Mesothelial cell of epicardium (in vitro differentiated cells): ENCODE measurements around the gene GPR22. TPM values are rescaled to one million over a fixed set of nuclear protein-coding genes. Genes with fewer than 3 reads are reported as not detected.

Experiments used
- DNase-seq, 2 experiments: peaks; one replicate each; pipeline ENCODE4 v3.0.0; 2021; ENCODE audit warnings: low spot score in 2 of 2; ENCODE audit not compliant: unreplicated experiment in 2 of 2
- H3K27ac Mint-ChIP-seq: 2 replicates; pipeline ENCODE4 v1.8.0; 2021; ENCODE audit warnings: mixed read lengths
- H3K27me3 Mint-ChIP-seq: 2 replicates; pipeline ENCODE4 v1.8.0; 2021; ENCODE audit warnings: low read depth, mixed read lengths
- H3K36me3 Mint-ChIP-seq: 2 replicates; pipeline ENCODE4 v1.8.0; 2021; ENCODE audit warnings: mixed read lengths
- H3K4me1 Mint-ChIP-seq: 2 replicates; pipeline ENCODE4 v1.8.0; 2021; ENCODE audit warnings: mixed read lengths
- H3K4me3 Mint-ChIP-seq: 2 replicates; pipeline ENCODE4 v1.8.0; 2021; ENCODE audit warnings: mild to moderate bottlenecking, moderate library complexity, mixed read lengths
- H3K9me3 Mint-ChIP-seq: 2 replicates; pipeline ENCODE4 v1.8.0; 2021; ENCODE audit warnings: mixed read lengths
- total RNA-seq: library from RNA; stranded (reverse); gene quantifications from 3 replicates; pipeline ENCODE4 v1.2.1, GENCODE V29; 2021
- TF ChIP-seq, protein P1 (sequence below): fragments of 200-600 bp; sonication (generic); IDR thresholded peaks from one replicate; pipeline ENCODE4 v1.5.0; 2021; ENCODE audit warnings: antibody characterized with exemption; ENCODE audit not compliant: unreplicated experiment

Gene GPR22
- total RNA-seq, 1 donor from 2014 or later: not detected

DNA sequence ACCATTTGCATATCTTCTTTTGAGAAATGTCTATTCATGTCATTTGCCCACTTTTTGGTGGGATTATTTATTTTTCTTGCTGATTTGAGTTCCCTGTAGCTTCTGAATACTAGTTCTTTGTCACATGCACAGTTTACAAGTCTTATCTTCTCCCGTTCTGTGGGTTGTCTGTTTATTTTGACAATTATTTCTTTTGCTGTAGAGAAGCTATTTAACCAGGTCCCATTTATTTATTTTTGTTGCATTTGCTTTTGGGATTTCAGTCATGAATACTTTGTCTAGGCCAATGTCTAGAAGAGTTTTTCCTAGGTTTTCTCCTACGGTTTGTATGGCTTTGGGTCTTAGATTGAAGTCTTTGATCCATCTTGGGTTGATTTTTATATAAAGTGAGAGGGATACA is 32.9 kb downstream of the GPR22 start:
- no peak overlapping the region for H3K4me3 Mint-ChIP-seq

DNA sequence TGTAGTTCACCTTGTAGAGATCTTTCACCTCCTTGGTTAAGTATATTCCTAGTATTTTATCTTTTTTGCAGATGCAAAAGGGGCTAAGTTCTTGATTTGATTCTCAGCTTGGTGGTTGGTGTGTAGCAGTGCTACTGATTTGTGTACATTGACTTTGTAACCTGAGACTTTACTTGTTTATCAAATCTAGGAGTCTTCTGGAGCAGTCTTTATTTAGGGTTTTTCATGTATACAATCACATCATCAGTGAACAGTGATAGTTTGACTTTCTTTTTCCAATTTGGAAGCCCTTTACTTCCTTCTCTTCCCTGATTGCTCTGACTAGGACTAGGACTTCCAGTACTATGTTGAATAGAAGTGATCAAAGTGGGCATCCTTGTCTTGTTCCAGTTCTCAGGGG is 33.8 kb downstream of the GPR22 start:
- H3K9me3 Mint-ChIP-seq: peaks cover 21% of the 10 kb centered on the region
- H3K27ac Mint-ChIP-seq: no peak overlapping the region
- H3K36me3 Mint-ChIP-seq: peaks cover 16% of the 10 kb centered on the region
- no peaks in the 10 kb centered on the region for H3K27me3 Mint-ChIP-seq
- TF ChIP-seq, protein P1, sequence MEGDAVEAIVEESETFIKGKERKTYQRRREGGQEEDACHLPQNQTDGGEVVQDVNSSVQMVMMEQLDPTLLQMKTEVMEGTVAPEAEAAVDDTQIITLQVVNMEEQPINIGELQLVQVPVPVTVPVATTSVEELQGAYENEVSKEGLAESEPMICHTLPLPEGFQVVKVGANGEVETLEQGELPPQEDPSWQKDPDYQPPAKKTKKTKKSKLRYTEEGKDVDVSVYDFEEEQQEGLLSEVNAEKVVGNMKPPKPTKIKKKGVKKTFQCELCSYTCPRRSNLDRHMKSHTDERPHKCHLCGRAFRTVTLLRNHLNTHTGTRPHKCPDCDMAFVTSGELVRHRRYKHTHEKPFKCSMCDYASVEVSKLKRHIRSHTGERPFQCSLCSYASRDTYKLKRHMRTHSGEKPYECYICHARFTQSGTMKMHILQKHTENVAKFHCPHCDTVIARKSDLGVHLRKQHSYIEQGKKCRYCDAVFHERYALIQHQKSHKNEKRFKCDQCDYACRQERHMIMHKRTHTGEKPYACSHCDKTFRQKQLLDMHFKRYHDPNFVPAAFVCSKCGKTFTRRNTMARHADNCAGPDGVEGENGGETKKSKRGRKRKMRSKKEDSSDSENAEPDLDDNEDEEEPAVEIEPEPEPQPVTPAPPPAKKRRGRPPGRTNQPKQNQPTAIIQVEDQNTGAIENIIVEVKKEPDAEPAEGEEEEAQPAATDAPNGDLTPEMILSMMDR: no peak
- H3K4me3 Mint-ChIP-seq: no peak overlapping the region
- peaks cover 13% of the 10 kb centered on the region for H3K4me1 Mint-ChIP-seq
- DNase-seq: no peak

More for the DNA sequence above, 32.9 kb downstream of the GPR22 start:
- Mint-ChIP-seq H3K4me1 (peaks cover 13% of the 10 kb centered on the region), H3K27me3 (no peaks in the 10 kb centered on the region), H3K9me3 (peaks cover 21% of the 10 kb centered on the region), H3K36me3 (peaks cover 11% of the 10 kb centered on the region), H3K27ac (no peak overlapping the region)
- no peak for DNase-seq
- TF ChIP-seq, protein P1: no peak

DNA sequence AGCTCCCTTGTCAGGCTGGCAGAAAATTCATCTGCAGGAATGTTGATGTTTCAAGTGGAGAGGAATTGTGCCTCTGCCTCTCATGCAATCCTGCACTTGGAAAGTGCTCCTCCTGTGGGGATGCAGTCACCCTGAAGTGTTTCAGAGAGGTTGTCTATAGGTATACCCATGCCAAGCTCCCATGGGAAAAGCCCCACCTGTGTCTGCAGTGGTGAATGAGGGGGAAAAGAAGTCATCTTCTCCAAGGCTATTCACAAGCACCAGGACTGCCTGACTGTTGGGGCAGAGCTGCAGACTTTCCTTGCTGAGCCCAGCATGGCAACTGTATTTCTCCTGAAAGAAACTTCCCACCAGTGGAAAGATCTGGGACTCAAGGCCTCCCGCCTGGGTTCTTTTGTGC is 35.5 kb downstream of the GPR22 start:
- no peak for DNase-seq
- Mint-ChIP-seq H3K27me3 (no peaks in the 10 kb centered on the region), H3K27ac (no peak overlapping the region), H3K9me3 (peaks cover 28% of the 10 kb centered on the region), H3K4me1 (peaks cover 10% of the 10 kb centered on the region), H3K36me3 (peaks cover 21% of the 10 kb centered on the region), H3K4me3 (no peak overlapping the region)
- TF ChIP-seq, protein P1: no peak

DNA sequence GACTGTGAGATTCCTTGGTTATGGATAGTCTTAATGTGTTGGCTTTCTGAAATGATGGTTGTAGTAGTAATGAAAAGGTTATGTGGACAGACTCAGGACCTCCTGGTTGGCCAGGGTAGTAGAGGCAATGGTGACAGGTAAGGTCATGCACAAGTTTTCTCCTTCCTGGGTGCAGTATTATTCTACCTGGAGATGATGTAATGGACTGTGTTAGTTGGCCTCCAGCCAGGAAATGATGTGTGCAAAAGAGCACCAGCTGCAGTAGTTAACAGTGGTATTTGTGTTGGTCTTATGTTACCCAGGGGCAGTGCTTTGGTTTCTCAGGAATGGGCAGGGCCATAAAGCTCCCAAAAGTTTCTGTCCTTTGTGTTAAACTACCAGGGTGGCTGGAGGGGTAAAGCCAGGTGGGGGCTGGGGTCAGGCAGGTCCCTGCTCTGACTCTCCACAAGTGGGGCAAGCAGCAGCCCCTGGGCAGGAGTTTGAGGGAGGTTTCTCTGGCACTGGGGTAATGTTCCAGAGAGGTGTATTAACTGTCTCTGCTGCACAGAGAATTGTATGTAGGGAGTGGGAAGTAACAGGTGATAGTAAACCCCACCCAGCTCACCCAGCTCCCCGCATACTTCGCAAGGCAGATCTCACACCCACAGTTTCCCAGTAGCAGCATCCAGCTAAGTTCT is 36.3 kb downstream of the GPR22 start:
- peaks cover 36% of the 10 kb centered on the region for H3K9me3 Mint-ChIP-seq
- H3K36me3 Mint-ChIP-seq: peaks cover 27% of the 10 kb centered on the region
- TF ChIP-seq, protein P1: no peak
- no peak overlapping the region for H3K4me3 Mint-ChIP-seq
- no peak overlapping the region for H3K27ac Mint-ChIP-seq
- H3K27me3 Mint-ChIP-seq: no peaks in the 10 kb centered on the region
- DNase-seq: no peak
- peaks cover 10% of the 10 kb centered on the region for H3K4me1 Mint-ChIP-seq

DNA sequence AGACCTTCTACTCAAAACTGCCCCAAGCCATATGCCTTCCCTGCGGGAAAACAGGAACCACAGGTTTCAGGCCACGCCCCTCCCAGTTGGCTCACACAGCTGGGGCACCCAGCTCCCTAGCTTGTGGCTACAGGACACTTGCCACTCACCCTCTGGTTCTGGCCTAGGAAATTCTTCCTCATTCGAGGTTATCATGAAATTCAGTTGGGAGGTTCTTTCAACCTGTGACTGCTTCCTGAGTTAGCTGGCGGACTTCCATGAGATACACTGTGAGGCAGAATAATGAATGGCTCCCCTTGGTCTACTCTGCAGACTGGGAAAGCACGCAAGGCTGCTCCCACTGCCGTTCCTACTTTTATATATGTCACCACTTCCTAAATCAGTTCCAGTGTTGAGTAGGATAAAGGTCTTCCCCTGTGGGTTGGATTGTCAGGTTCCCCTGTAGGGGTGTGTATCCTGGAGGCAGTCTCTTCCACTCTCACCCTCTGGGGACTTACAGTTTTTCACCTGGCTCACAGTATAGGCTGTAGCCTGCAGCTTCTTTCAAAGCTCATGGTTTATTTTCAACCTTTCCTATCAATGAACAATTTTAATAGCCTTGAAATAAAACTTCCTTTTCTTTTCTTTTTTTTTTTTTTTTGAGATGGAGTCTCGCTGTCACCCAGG is 37.0 kb downstream of the GPR22 start:
- Mint-ChIP-seq H3K36me3 (peaks cover 32% of the 10 kb centered on the region), H3K4me3 (no peak overlapping the region), H3K27ac (no peak overlapping the region), H3K9me3 (peaks cover 37% of the 10 kb centered on the region), H3K27me3 (no peaks in the 10 kb centered on the region), H3K4me1 (peaks cover 10% of the 10 kb centered on the region)
- TF ChIP-seq, protein P1: no peak
- no peak for DNase-seq

Other genes starting within 250 kb of the GPR22 start
- 47.7 to 52.0 TPM (median 48.1 TPM) in 3 replicates for gene COG5, start 93.9 kb downstream of the GPR22 start, total RNA-seq
- gene DUS4L, start 93.9 kb downstream of the GPR22 start, total RNA-seq: 10.8 to 14.1 TPM (median 12.8 TPM) in 3 replicates
- 28.1 to 31.9 TPM (median 30.0 TPM) in 3 replicates for gene BCAP29, start 110.2 kb downstream of the GPR22 start, total RNA-seq
- gene SLC26A4, start 190.8 kb downstream of the GPR22 start, total RNA-seq: 0.14 to 0.16 TPM in 2 of 3 replicates, not detected in the other